GM12878 (cell line): ENCODE results near the gene SLC9C1. TPM values are rescaled to one million over a fixed set of nuclear protein-coding genes. Genes with fewer than 3 reads are reported as not detected.

Experiments
- ATAC-seq: fragments of 200-7000 bp; cut with Tn5 transposase; 3 replicates; pipeline ENCODE4 v1.9.1; 2020; ENCODE audit warnings: mild to moderate bottlenecking, moderate library complexity
- BruUV-seq: library from RNA; stranded (reverse); fragments of 400-500 nt; replicated peaks from 2 replicates; lab custom pipeline; 2021; lab: Mats Ljungman, UMichigan
- CTCF ChIA-PET: fragments of 300-600 bp; sonication (Branson Sonifier 250); formaldehyde crosslinking; extraction: SDS; loops from one replicate; lab custom pipeline; 2021; ENCODE audit warnings: inconsistent platforms; lab: Yijun Ruan, JAX
- POLR2A ChIA-PET: fragments of 350-600 bp; formaldehyde crosslinking; extraction: SDS; loops from one replicate; lab custom pipeline; 2021; ENCODE audit warnings: inconsistent platforms; lab: Charles Lee
- RAD21 ChIA-PET: fragments of 300-600 bp; sonication (Branson Sonifier 250); formaldehyde crosslinking; loops from one replicate; lab custom pipeline; 2023; ENCODE audit warnings: antibody characterized with exemption; ENCODE audit not compliant: unreplicated experiment; lab: Charles Lee
- SMC1A ChIA-PET: fragments of 300-600 bp; sonication (Branson Sonifier 250); formaldehyde crosslinking; loops from one replicate; lab custom pipeline; 2023; ENCODE audit not compliant: unreplicated experiment, uncharacterized antibody; lab: Charles Lee
- DNase-seq: peaks from one replicate; pipeline ENCODE4 v3.0.0-alpha.2; 2011; ENCODE audit warnings: low read depth, low spot score
- FAIRE-seq: peaks from 3 replicates; lab custom pipeline; 2011; peaks lifted over from hg19 to GRCh38; lab: Jason Lieb, UNC
- H2AFZ ChIP-seq: 2 replicates; pipeline ENCODE4 v1.6.0; 2011; ENCODE audit warnings: low read depth, low read length, control low read depth; ENCODE audit not compliant: control insufficient read depth
- H3K27ac ChIP-seq: 2 replicates; pipeline ENCODE4 v1.5.1; 2011; ENCODE audit warnings: control low read depth; ENCODE audit not compliant: control insufficient read depth, insufficient read depth
- H3K27me3 ChIP-seq, 2 experiments: replicated peaks in 1 of 2; 2 replicates each; pipeline versions ENCODE4 v1.6.0 to v1.6.1; 2011; ENCODE audit warnings: low read length in 1 of 2; ENCODE audit not compliant: control insufficient read depth in 2 of 2, insufficient read depth in 2 of 2
- H3K36me3 ChIP-seq, 2 experiments: 2 replicates each; pipeline ENCODE4 v1.5.1; 2011; ENCODE audit warnings: low read length in 1 of 2; ENCODE audit not compliant: control insufficient read depth in 2 of 2, insufficient read depth in 2 of 2
- H3K4me1 ChIP-seq: 2 replicates; pipeline ENCODE4 v1.6.1; 2011; ENCODE audit warnings: mild to moderate bottlenecking, low read length, moderate library complexity, mixed read lengths; ENCODE audit not compliant: control insufficient read depth, insufficient read depth
- H3K4me2 ChIP-seq: 2 replicates; pipeline ENCODE4 v1.6.0; 2011; ENCODE audit warnings: control low read depth; ENCODE audit not compliant: control insufficient read depth, insufficient read depth
- H3K4me3 ChIP-seq: fragments of 200-600 bp; sonication (generic); 2 replicates; pipeline ENCODE4 v1.5.1; 2016
- H3K79me2 ChIP-seq: 2 replicates; pipeline ENCODE4 v1.6.0; 2011; ENCODE audit warnings: low read length; ENCODE audit not compliant: control insufficient read depth, insufficient read depth
- H3K9ac ChIP-seq: 2 replicates; pipeline ENCODE4 v1.8.0; 2011; ENCODE audit warnings: low read length, control low read depth, mixed read lengths; ENCODE audit not compliant: control insufficient read depth, insufficient read depth
- H3K9me3 ChIP-seq: replicated peaks from 3 replicates; pipeline ENCODE4 v1.5.1; 2011; ENCODE audit warnings: mild to moderate bottlenecking, low read length; ENCODE audit not compliant: control insufficient read depth, insufficient read depth
- H4K20me1 ChIP-seq: 2 replicates; pipeline ENCODE4 v1.6.0; 2011; ENCODE audit not compliant: control insufficient read depth, insufficient read depth
- CBX3 ChIP-seq: fragments of 200-600 bp; sonication (generic); IDR thresholded peaks from 2 replicates; pipeline ENCODE4 v1.6.1; 2016; ENCODE audit warnings: low read depth, borderline replicate concordance
- CBX5 ChIP-seq: sonication (generic); IDR thresholded peaks from 2 replicates; pipeline ENCODE4 v1.6.1; 2016; ENCODE audit warnings: low read depth, moderate library complexity, mild to moderate bottlenecking, inconsistent platforms
- CEBPB ChIP-seq, 2 experiments: fragments of 150-350 bp in 1 of 2; IDR thresholded peaks; 2 replicates each; pipeline ENCODE4 v1.6.1; 2012 to 2014; ENCODE audit warnings: low read depth in 2 of 2, low read length in 2 of 2, borderline replicate concordance in 1 of 2, inconsistent platforms in 1 of 2
- E2F4 ChIP-seq: IDR thresholded peaks from 2 replicates; pipeline ENCODE4 v1.6.1; 2012; ENCODE audit warnings: low read depth, low read length, improper control_type of control experiment
- EZH2 ChIP-seq: IDR thresholded peaks from 2 replicates; pipeline ENCODE4 v1.6.1; 2012; ENCODE audit warnings: low read depth, mild to moderate bottlenecking, control low read depth, inconsistent platforms, low read length, borderline replicate concordance; ENCODE audit not compliant: control insufficient read depth
- HDAC2 ChIP-seq: fragments of 200-600 bp; sonication (generic); IDR thresholded peaks from 2 replicates; pipeline ENCODE4 v1.6.1; 2017
- MYC ChIP-seq: IDR thresholded peaks from 2 replicates; pipeline ENCODE4 v1.6.1; 2011; ENCODE audit warnings: mild to moderate bottlenecking, low read length, moderate library complexity, inconsistent platforms; ENCODE audit not compliant: insufficient read depth, insufficient replicate concordance, insufficient read length, severe bottlenecking
- POU2F2 ChIP-seq: IDR thresholded peaks from 3 replicates; pipeline ENCODE4 v1.6.1; 2011; ENCODE audit warnings: low read depth, mild to moderate bottlenecking, low read length, borderline replicate concordance
- RCOR1 ChIP-seq: conservative IDR thresholded peaks from 2 replicates; pipeline ENCODE4 v1.6.1; 2012; ENCODE audit warnings: low read depth, low read length, improper control_type of control experiment
- SIX5 ChIP-seq: IDR thresholded peaks from 2 replicates; pipeline ENCODE4 v1.6.1; 2011; ENCODE audit warnings: mild to moderate bottlenecking, low read depth, low read length, moderate library complexity; ENCODE audit not compliant: severe bottlenecking
- USF1 ChIP-seq: IDR thresholded peaks from 2 replicates; pipeline ENCODE4 v1.6.1; 2011; ENCODE audit warnings: borderline replicate concordance, low read depth, mild to moderate bottlenecking, moderate library complexity, mixed read lengths, low read length; ENCODE audit not compliant: insufficient read depth; ENCODE audit errors: extremely low read length
- WRNIP1 ChIP-seq: IDR thresholded peaks from 2 replicates; pipeline ENCODE4 v1.6.1; 2011; ENCODE audit warnings: low read depth, low read length, improper control_type of control experiment, borderline replicate concordance
- WGBS: methylation state at CpG from one replicate; pipeline ENCODE4 v1.1.6; 2016; ENCODE audit warnings: low lambda C conversion rate; ENCODE audit not compliant: insufficient replicate concordance, insufficient coverage; ENCODE audit errors: missing lambda C conversion rate; 5-methylcytosine and 5-hydroxymethylcytosine counted together
- in situ Hi-C: fragments of 300-500 bp; cut with MboI; formaldehyde crosslinking; loops from 9 replicates; pipeline ENCODE4 v1.14.3; 2018; ENCODE audit warnings: mixed read lengths
- intact Hi-C: fragments of 100-400 bp; cut with micrococcal nuclease; formaldehyde crosslinking; loops from one replicate; pipeline ENCODE4 v1.14.2; 2022; ENCODE audit not compliant: unreplicated experiment
- polyA plus RNA-seq, 11 experiments: library from polyadenylated mRNA; depleted of rRNA in 4 of 11; unstranded in 6 of 11; stranded (reverse) in 5 of 11; fragments of >200 nt; fragmentation: Nextera tagmentation in 4 of 11; fragmentation: Illumina TruSeq in 1 of 11; extraction: Ambion mirVana in 4 of 11; extraction: Trizol in 1 of 11; gene quantifications; 1 replicate in 1 of 11; 2 replicates in 10 of 11; pipeline versions ENCODE4 v1.2.1 to v1.2.3, GENCODE V29; 2011 to 2016; ENCODE audit warnings: inconsistent platforms in 2 of 11, missing spikeins in 2 of 11, low read depth in 1 of 11
- total RNA-seq, 4 experiments: library from RNA; depleted of rRNA in 3 of 4; stranded (reverse); fragments of >200 nt in 3 of 4; fragmentation: Illumina TruSeq in 1 of 4; extraction: Trizol in 1 of 4; gene quantifications; 2 replicates each; pipeline versions ENCODE4 v1.2.1 to v1.2.3, GENCODE V29; 2013 to 2021
- TF ChIP-seq, protein P1 (sequence below): fragments of 150-350 bp; IDR thresholded peaks from 2 replicates; pipeline ENCODE4 v1.6.1; 2014; ENCODE audit warnings: mild to moderate bottlenecking, low read depth, low read length
- TF ChIP-seq, protein P2 (sequence below): IDR thresholded peaks from 2 replicates; pipeline ENCODE4 v1.6.1; 2012; ENCODE audit warnings: improper control_type of control experiment, low read depth, low read length; ENCODE audit not compliant: insufficient replicate concordance

Gene SLC9C1
- total and polyA plus RNA-seq, 10 of the 15 experiments (the other 5 are each of a cell fraction or from before 2014, with no cell fraction given) = not detected

DNA sequence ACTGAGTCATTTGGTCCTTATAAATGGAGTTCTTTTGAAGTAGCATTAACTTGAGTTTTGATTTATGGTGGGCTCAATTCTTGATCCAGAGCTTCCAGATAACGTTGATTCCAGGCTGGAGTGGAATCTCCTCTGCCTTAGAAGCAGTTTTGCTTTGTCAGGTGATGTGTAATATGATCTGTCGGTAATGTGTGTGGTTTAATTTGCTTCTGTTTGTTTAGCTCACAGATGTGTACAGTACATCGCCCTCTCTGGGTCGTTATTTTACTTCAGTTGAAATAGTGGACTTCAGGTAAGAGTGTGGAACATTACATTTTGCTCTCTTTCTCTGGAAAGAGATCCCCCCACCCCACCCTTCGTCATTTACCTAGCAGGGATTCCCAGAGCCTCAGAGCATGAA is 184.7 kb downstream of the SLC9C1 start (continued):
- TF ChIP-seq RCOR1 = no peak
- TF ChIP-seq, protein P1, sequence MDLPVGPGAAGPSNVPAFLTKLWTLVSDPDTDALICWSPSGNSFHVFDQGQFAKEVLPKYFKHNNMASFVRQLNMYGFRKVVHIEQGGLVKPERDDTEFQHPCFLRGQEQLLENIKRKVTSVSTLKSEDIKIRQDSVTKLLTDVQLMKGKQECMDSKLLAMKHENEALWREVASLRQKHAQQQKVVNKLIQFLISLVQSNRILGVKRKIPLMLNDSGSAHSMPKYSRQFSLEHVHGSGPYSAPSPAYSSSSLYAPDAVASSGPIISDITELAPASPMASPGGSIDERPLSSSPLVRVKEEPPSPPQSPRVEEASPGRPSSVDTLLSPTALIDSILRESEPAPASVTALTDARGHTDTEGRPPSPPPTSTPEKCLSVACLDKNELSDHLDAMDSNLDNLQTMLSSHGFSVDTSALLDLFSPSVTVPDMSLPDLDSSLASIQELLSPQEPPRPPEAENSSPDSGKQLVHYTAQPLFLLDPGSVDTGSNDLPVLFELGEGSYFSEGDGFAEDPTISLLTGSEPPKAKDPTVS = no peak
- TF ChIP-seq, all 136 proteins: peak for 0

- no peak for FAIRE-seq
- ChIA-PET POLR2A (no interaction called here), CTCF (no interaction called here), SMC1A (no interaction called here), RAD21 (no interaction called here)
- H3K4me3 ChIP-seq = no peak overlapping the region
- no peak for DNase-seq
- no peak overlapping the region for H2AFZ ChIP-seq
- in situ Hi-C loops (no loop called here), intact Hi-C loops (no loop called here)
- no peak overlapping the region for H3K27ac ChIP-seq
- no peak overlapping the region for H3K4me2 ChIP-seq
- no peak for ATAC-seq
- no peaks in the 10 kb centered on the region for H3K4me1 ChIP-seq
- no peaks in the 10 kb centered on the region for H3K9me3 ChIP-seq
- H3K9ac ChIP-seq = no peak overlapping the region
- WGBS = 71% methylated on average over 2 of the region's 2 CpGs
- no peaks in the 10 kb centered on the region for H3K36me3 ChIP-seq
- no TSS peak for BruUV-seq
- H3K27me3 ChIP-seq = no peaks in the 10 kb centered on the region
- no peaks in the 10 kb centered on the region for H4K20me1 ChIP-seq
- H3K79me2 ChIP-seq = no peaks in the 10 kb centered on the region
- TF ChIP-seq, protein P2, sequence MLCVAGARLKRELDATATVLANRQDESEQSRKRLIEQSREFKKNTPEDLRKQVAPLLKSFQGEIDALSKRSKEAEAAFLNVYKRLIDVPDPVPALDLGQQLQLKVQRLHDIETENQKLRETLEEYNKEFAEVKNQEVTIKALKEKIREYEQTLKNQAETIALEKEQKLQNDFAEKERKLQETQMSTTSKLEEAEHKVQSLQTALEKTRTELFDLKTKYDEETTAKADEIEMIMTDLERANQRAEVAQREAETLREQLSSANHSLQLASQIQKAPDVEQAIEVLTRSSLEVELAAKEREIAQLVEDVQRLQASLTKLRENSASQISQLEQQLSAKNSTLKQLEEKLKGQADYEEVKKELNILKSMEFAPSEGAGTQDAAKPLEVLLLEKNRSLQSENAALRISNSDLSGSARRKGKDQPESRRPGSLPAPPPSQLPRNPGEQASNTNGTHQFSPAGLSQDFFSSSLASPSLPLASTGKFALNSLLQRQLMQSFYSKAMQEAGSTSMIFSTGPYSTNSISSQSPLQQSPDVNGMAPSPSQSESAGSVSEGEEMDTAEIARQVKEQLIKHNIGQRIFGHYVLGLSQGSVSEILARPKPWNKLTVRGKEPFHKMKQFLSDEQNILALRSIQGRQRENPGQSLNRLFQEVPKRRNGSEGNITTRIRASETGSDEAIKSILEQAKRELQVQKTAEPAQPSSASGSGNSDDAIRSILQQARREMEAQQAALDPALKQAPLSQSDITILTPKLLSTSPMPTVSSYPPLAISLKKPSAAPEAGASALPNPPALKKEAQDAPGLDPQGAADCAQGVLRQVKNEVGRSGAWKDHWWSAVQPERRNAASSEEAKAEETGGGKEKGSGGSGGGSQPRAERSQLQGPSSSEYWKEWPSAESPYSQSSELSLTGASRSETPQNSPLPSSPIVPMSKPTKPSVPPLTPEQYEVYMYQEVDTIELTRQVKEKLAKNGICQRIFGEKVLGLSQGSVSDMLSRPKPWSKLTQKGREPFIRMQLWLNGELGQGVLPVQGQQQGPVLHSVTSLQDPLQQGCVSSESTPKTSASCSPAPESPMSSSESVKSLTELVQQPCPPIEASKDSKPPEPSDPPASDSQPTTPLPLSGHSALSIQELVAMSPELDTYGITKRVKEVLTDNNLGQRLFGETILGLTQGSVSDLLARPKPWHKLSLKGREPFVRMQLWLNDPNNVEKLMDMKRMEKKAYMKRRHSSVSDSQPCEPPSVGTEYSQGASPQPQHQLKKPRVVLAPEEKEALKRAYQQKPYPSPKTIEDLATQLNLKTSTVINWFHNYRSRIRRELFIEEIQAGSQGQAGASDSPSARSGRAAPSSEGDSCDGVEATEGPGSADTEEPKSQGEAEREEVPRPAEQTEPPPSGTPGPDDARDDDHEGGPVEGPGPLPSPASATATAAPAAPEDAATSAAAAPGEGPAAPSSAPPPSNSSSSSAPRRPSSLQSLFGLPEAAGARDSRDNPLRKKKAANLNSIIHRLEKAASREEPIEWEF = no peak
- no peak for TF ChIP-seq SIX5
- no peak for TF ChIP-seq CEBPB (IDR thresholded peaks at IDR 0.05; ENCODE audit: borderline replicate concordance in 1 of 2, low read depth in 2 of 2, low read length in 2 of 2)
- TF ChIP-seq POU2F2 = no peak
- TF ChIP-seq MYC = no peak
- no peak for TF ChIP-seq EZH2
- no peak for TF ChIP-seq USF1
- no peak for TF ChIP-seq E2F4
- no peak for TF ChIP-seq CBX3
- TF ChIP-seq CBX5 = no peak
- no peak for TF ChIP-seq WRNIP1
- TF ChIP-seq HDAC2 = no peak
Observed at GRCh38 chr3:112104774-112105173, 189.2 kb downstream of the SLC9C1 start.
